Measurements from ENCODE around the gene IGF2R.
"Not testable (repeated sequence)": the region's sequence is repeated elsewhere in the genome, so short reads cannot be mapped to it uniquely, and the experiment has no call there.

- TF ChIP-seq, protein P1, sequence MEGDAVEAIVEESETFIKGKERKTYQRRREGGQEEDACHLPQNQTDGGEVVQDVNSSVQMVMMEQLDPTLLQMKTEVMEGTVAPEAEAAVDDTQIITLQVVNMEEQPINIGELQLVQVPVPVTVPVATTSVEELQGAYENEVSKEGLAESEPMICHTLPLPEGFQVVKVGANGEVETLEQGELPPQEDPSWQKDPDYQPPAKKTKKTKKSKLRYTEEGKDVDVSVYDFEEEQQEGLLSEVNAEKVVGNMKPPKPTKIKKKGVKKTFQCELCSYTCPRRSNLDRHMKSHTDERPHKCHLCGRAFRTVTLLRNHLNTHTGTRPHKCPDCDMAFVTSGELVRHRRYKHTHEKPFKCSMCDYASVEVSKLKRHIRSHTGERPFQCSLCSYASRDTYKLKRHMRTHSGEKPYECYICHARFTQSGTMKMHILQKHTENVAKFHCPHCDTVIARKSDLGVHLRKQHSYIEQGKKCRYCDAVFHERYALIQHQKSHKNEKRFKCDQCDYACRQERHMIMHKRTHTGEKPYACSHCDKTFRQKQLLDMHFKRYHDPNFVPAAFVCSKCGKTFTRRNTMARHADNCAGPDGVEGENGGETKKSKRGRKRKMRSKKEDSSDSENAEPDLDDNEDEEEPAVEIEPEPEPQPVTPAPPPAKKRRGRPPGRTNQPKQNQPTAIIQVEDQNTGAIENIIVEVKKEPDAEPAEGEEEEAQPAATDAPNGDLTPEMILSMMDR (conservative IDR thresholded peaks at IDR 0.05; ENCODE audit: low read depth, low read length): not testable (repeated sequence)
- not testable (repeated sequence) for TF ChIP-seq EZH2 (IDR thresholded peaks at IDR 0.05; ENCODE audit: low read length, unreplicated experiment)
Observed at GRCh38 chr6:160090442-160091239, 121.8 kb downstream of the IGF2R start.
